Measurements from ENCODE around the gene EDNRA. TPM values are rescaled to one million over a fixed set of nuclear protein-coding genes. Genes with fewer than 3 reads are reported as not detected.
A peak's percentile ranks its signal among the peaks of the same experiment; 100 is the strongest.

EDNRA gene
- total RNA-seq, 4 donors from 2014 or later = 12.7 to 25.5 (median 19.4) TPM

DNA sequence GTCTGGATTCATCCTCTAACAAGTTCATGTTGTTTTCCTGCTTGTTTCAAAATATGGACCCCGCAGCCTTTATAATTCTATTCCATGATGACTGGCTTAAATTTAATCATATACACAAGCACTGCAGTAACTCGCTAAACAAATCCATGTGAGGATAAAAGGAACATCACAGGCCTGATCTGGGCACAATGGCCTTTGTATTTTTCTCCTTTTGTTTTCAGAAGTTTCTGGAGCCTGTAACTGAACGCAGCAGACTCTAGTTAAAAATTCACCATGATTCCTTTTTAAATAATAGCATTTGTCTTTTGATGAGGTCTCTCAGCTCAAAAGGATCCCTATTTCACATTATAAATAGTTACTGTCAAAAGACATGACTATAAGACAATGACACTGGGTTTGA, 106.1 kb downstream of the EDNRA start:
- WGBS, 2 donors = 66 to 68% methylated on average over 3 of the region's 3 CpGs
- peaks cover 0 to 38% (median 2%) of the 10 kb centered on the region in 4 donors for H3K4me1 ChIP-seq
- TF ChIP-seq EP300 (IDR thresholded peaks at IDR 0.05) (no peak), CTCF (IDR thresholded peaks at IDR 0.05) (no peak), POLR2A (IDR thresholded peaks at IDR 0.05) (no peak)
- no peak for DNase-seq (ENCODE audit: low spot score in 2 of 2)
- no peaks in the 10 kb centered on the region for H3K36me3 ChIP-seq
- H3K4me3 ChIP-seq = no peak overlapping the region
- H3K27ac ChIP-seq = peak overlapping the region in 2 of 4 donors; percentile 21 to 28
- no peaks in the 10 kb centered on the region for H3K27me3 ChIP-seq
- peaks cover 0 to 10% (median 2%) of the 10 kb centered on the region in 4 donors for H3K9me3 ChIP-seq

DNA sequence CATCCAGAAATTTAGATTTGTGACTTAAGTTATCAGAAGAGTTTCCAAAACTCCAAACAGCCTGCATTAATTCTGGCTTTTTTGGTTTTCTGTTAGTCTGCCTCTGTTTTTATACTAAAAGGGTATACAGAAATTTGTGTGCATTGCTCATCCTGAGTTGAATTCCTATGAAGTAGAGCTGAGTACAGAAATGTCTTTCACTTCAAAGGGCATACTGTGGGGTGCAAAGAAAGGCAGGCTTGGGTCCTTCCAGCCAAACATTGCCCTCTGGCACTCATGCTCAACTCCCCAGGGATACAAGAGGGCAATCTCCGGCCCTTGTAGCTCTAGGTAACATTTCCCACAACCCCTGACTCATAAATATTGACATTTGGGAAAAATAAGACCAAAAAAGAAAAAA, 108.7 kb downstream of the EDNRA start:
- Histone ChIP-seq H3K27ac (peak overlapping the region in 3 of 4 donors; percentile 36 to 71 (median 69)), H3K36me3 (no peaks in the 10 kb centered on the region), H3K9me3 (peaks cover 0 to 7% (median 2%) of the 10 kb centered on the region in 4 donors), H3K4me1 (peaks cover 0 to 38% (median 2%) of the 10 kb centered on the region in 4 donors), H3K4me3 (no peak overlapping the region), H3K27me3 (no peaks in the 10 kb centered on the region)
- no peak for TF ChIP-seq EP300 (IDR thresholded peaks at IDR 0.05)
- TF ChIP-seq CTCF (IDR thresholded peaks at IDR 0.05) = no peak
- no peak for TF ChIP-seq POLR2A (IDR thresholded peaks at IDR 0.05)
- 19 to 26% methylated on average over 1 of the region's 1 CpG for WGBS, 2 donors
- DNase-seq (ENCODE audit: low spot score in 2 of 2) = no peak

GRCh38 chr4:147590249-147590920, 109.5 kb downstream of the EDNRA start:
- Histone ChIP-seq H3K36me3 (no peaks in the 10 kb centered on the region), H3K4me1 (peaks cover 0 to 38% (median 2%) of the 10 kb centered on the region in 4 donors), H3K9me3 (no peaks in the 10 kb centered on the region), H3K4me3 (no peak overlapping the region), H3K27me3 (no peaks in the 10 kb centered on the region), H3K27ac (peak overlapping the region in 2 of 4 donors; percentile 69 to 71)
- TF ChIP-seq CTCF (IDR thresholded peaks at IDR 0.05) = peak; percentile 66 to 79 (median 78)
- no peak for TF ChIP-seq EP300 (IDR thresholded peaks at IDR 0.05)
- TF ChIP-seq POLR2A (IDR thresholded peaks at IDR 0.05) = no peak
- peak; percentile 59 to 88 for DNase-seq (ENCODE audit: low spot score in 2 of 2)
- 43 to 47% methylated on average over 12 of the region's 12 CpGs for WGBS, 2 donors

DNA sequence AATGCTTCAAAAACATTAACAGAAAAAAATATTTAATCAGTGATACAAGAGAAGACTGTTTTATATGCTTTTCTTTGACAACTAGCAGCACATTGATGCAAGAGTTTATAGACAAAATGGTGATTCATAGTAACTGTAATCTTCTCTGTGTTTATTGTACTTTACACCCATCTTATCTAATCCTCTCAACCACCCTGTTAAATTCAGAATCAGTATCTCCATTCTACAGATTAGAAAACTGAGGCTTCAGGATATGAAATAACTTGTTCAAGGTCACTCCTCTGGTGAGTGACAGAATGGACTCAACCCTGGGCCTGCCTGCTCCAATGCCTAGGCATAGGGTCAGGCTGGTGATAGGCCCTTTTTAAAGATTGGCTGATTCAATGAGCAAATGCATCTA, 110.2 kb downstream of the EDNRA start:
- no peak overlapping the region for H3K27ac ChIP-seq
- H3K4me1 ChIP-seq = peaks cover 0 to 36% (median 2%) of the 10 kb centered on the region in 4 donors
- H3K4me3 ChIP-seq = no peak overlapping the region
- DNase-seq (ENCODE audit: low spot score in 2 of 2) = no peak
- no peaks in the 10 kb centered on the region for H3K27me3 ChIP-seq
- H3K36me3 ChIP-seq = no peaks in the 10 kb centered on the region
- H3K9me3 ChIP-seq = no peaks in the 10 kb centered on the region
- TF ChIP-seq CTCF (IDR thresholded peaks at IDR 0.05) (no peak), POLR2A (IDR thresholded peaks at IDR 0.05) (no peak), EP300 (IDR thresholded peaks at IDR 0.05) (no peak)

- Histone ChIP-seq H3K4me3 (no peak overlapping the region), H3K27me3 (no peaks in the 10 kb centered on the region), H3K27ac (no peak overlapping the region), H3K9me3 (no peaks in the 10 kb centered on the region), H3K4me1 (peaks cover 0 to 16% (median 2%) of the 10 kb centered on the region in 4 donors), H3K36me3 (no peaks in the 10 kb centered on the region)
- no peak for TF ChIP-seq CTCF (IDR thresholded peaks at IDR 0.05)
- no peak for TF ChIP-seq POLR2A (IDR thresholded peaks at IDR 0.05)
- no peak for TF ChIP-seq EP300 (IDR thresholded peaks at IDR 0.05)
- 61 to 74% methylated on average over 5 of the region's 5 CpGs for WGBS, 2 donors
- DNase-seq (ENCODE audit: low spot score in 2 of 2) = no peak
Measured at GRCh38 chr4:147594107-147594506, 113.2 kb downstream of the EDNRA start.
